Measurements from ENCODE around the gene ATP9B. TPM values are rescaled to one million over a fixed set of nuclear protein-coding genes. Genes with fewer than 3 reads are reported as not detected.

The ATP9B gene
- total and polyA plus RNA-seq, 8 donors: 29.2 to 41.5 (median 38.3) TPM

DNA sequence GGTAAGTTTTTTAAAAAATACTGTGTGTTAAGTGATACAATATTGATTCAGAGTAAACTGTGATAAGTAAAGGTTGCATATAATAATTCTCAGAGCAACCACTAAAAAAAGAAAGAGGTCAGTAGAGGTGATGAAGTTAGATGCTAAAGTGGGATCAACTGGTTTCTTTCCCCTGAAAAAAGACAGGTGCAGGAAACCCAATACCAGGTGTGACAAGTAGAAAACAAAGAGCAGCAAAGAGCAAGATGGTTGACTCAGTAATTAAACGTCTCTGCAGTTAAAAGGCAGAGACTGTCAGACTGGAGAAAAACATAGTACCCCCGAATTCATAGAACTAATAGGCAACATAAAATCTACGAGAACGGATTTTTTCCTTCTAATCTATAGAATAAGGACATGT, 128.3 kb downstream of the ATP9B start:
- TF ChIP-seq, protein P1, sequence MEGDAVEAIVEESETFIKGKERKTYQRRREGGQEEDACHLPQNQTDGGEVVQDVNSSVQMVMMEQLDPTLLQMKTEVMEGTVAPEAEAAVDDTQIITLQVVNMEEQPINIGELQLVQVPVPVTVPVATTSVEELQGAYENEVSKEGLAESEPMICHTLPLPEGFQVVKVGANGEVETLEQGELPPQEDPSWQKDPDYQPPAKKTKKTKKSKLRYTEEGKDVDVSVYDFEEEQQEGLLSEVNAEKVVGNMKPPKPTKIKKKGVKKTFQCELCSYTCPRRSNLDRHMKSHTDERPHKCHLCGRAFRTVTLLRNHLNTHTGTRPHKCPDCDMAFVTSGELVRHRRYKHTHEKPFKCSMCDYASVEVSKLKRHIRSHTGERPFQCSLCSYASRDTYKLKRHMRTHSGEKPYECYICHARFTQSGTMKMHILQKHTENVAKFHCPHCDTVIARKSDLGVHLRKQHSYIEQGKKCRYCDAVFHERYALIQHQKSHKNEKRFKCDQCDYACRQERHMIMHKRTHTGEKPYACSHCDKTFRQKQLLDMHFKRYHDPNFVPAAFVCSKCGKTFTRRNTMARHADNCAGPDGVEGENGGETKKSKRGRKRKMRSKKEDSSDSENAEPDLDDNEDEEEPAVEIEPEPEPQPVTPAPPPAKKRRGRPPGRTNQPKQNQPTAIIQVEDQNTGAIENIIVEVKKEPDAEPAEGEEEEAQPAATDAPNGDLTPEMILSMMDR (IDR thresholded peaks at IDR 0.05): no peak
- no peak overlapping the region for H3K4me3 ChIP-seq
- H3K9me3 ChIP-seq: no peaks in the 10 kb centered on the region
- H3K4me1 ChIP-seq: no peaks in the 10 kb centered on the region
- H3K27ac ChIP-seq: no peak overlapping the region
- no peak for DNase-seq
- peaks cover 0 to 14% of the 10 kb centered on the region in 2 donors for H3K36me3 ChIP-seq
- ATAC-seq: no peak
- intact Hi-C loops (cut with DNase I): no loop called here
- H3K27me3 ChIP-seq: no peaks in the 10 kb centered on the region

GRCh38 chr18:79199691-79200374, 130.6 kb downstream of the ATP9B start:
- Histone ChIP-seq H3K27me3 (no peaks in the 10 kb centered on the region), H3K9me3 (no peaks in the 10 kb centered on the region), H3K4me1 (no peaks in the 10 kb centered on the region), H3K27ac (no peak overlapping the region), H3K36me3 (peaks cover 0 to 5% of the 10 kb centered on the region in 2 donors), H3K4me3 (no peak overlapping the region)
- intact Hi-C loops (cut with DNase I): no loop called here
- ATAC-seq: no peak
- TF ChIP-seq, protein P1 (IDR thresholded peaks at IDR 0.05): no peak
- DNase-seq: no peak

GRCh38 chr18:79200546-79201268, 131.5 kb downstream of the ATP9B start:
- H3K4me3 ChIP-seq: no peak overlapping the region
- DNase-seq: peak in 3 of 4 donors; percentile 24 to 62 (median 42)
- no peak overlapping the region for H3K27ac ChIP-seq
- H3K27me3 ChIP-seq: no peaks in the 10 kb centered on the region
- H3K36me3 ChIP-seq: no peaks in the 10 kb centered on the region
- peak; percentile 52 for ATAC-seq
- H3K9me3 ChIP-seq: no peaks in the 10 kb centered on the region
- no peaks in the 10 kb centered on the region for H3K4me1 ChIP-seq
- TF ChIP-seq, protein P1 (IDR thresholded peaks at IDR 0.05): no peak
- intact Hi-C loops (cut with DNase I): no loop called here

- TF ChIP-seq, protein P1 (IDR thresholded peaks at IDR 0.05): no peak
- Histone ChIP-seq H3K4me3 (no peak overlapping the region), H3K27ac (no peak overlapping the region)
Measured at GRCh38 chr18:79203017-79203605, 133.9 kb downstream of the ATP9B start.

More at GRCh38 chr18:79203017-79203605, 133.9 kb downstream of the ATP9B start:
- Histone ChIP-seq H3K9me3 (no peaks in the 10 kb centered on the region), H3K36me3 (peaks cover 0 to 15% of the 10 kb centered on the region in 2 donors), H3K4me1 (no peaks in the 10 kb centered on the region), H3K27me3 (no peaks in the 10 kb centered on the region)
- ATAC-seq (no peak), DNase-seq (no peak)
- intact Hi-C loops (cut with DNase I): no loop called here
